Measurements from ENCODE around the gene MERTK.

DNA sequence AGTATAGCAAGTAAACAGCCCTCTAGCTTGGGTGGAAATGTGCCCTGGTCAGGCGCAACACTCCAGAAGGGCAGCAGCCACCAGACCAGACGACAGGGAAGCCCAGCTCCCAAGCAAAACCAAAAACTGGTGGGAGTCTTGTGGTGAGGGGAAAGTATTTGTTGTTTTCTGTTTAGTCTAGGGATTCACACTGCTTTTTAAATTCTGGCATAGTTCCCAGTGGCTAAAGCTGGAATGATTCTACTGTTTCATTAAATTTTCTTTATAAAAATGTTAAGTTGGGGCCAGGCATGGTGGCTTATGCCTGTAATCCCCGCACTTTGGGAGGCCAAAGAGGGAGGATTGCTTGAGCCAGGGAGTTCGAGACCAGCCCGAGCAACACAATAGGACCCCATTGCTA, 38.5 kb downstream of the MERTK start:
- TF ChIP-seq EZH2 (IDR thresholded peaks at IDR 0.05; ENCODE audit: borderline replicate concordance, control insufficient read depth, low read depth, low read length) (no peak), NFIC (IDR thresholded peaks at IDR 0.05; ENCODE audit: low read depth, low read length) (no peak), TAF1 (IDR thresholded peaks at IDR 0.05; ENCODE audit: borderline replicate concordance, low read depth, low read length) (no peak), KAT2A (conservative IDR thresholded peaks at IDR 0.05; ENCODE audit: control insufficient read depth, low read depth, low read length) (no peak), HDAC6 (IDR thresholded peaks at IDR 0.05; ENCODE audit: unreplicated experiment) (no peak), ZNF207 (IDR thresholded peaks at IDR 0.05; ENCODE audit: borderline replicate concordance) (no peak)
- TF ChIP-seq, protein P1, sequence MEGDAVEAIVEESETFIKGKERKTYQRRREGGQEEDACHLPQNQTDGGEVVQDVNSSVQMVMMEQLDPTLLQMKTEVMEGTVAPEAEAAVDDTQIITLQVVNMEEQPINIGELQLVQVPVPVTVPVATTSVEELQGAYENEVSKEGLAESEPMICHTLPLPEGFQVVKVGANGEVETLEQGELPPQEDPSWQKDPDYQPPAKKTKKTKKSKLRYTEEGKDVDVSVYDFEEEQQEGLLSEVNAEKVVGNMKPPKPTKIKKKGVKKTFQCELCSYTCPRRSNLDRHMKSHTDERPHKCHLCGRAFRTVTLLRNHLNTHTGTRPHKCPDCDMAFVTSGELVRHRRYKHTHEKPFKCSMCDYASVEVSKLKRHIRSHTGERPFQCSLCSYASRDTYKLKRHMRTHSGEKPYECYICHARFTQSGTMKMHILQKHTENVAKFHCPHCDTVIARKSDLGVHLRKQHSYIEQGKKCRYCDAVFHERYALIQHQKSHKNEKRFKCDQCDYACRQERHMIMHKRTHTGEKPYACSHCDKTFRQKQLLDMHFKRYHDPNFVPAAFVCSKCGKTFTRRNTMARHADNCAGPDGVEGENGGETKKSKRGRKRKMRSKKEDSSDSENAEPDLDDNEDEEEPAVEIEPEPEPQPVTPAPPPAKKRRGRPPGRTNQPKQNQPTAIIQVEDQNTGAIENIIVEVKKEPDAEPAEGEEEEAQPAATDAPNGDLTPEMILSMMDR (IDR thresholded peaks at IDR 0.05 in 2 of 3, conservative IDR thresholded peaks at IDR 0.05 in 1 of 3; ENCODE audit: control insufficient read depth in 2 of 3, extremely low read depth in 1 of 3, insufficient read depth in 1 of 3, low read depth in 3 of 3, low read length in 3 of 3), result no peak

Data from GM12878 (cell line).